Loucy (cell line): ENCODE data around the gene ITSN2.

Experiments
- H2AFZ ChIP-seq: fragments of 200-600 bp; sonication (generic); 2 replicates; pipeline ENCODE4 v1.6.0; 2016; ENCODE audit warnings: antibody characterized with exemption, mild to moderate bottlenecking, low read length, moderate library complexity
- H3F3A ChIP-seq: fragments of 200-600 bp; 2 replicates; pipeline ENCODE4 v1.6.0; 2016; ENCODE audit warnings: antibody characterized with exemption, low read depth, mild to moderate bottlenecking
- H3K27me3 ChIP-seq: fragments of 200-600 bp; sonication (generic); 2 replicates; pipeline ENCODE4 v1.6.1; 2014; ENCODE audit warnings: low read length, mild to moderate bottlenecking; ENCODE audit not compliant: insufficient read depth, poor library complexity, severe bottlenecking
- H3K36me3 ChIP-seq: fragments of 200-600 bp; sonication (generic); 2 replicates; pipeline ENCODE4 v1.6.1; 2016; ENCODE audit warnings: low read length; ENCODE audit not compliant: insufficient read depth
- H3K4me1 ChIP-seq: fragments of 200-600 bp; sonication (generic); 2 replicates; pipeline ENCODE4 v1.5.1; 2014; ENCODE audit warnings: low read length, mild to moderate bottlenecking; ENCODE audit not compliant: insufficient read depth, poor library complexity, severe bottlenecking
- H3K4me2 ChIP-seq: fragments of 200-600 bp; sonication (generic); 2 replicates; pipeline ENCODE4 v1.6.0; 2014; ENCODE audit warnings: antibody characterized with exemption, low read length, low read depth, mild to moderate bottlenecking; ENCODE audit not compliant: poor library complexity, severe bottlenecking
- H3K4me3 ChIP-seq: fragments of 200-600 bp; sonication (generic); 2 replicates; pipeline ENCODE4 v1.5.1; 2014; ENCODE audit warnings: low read length, mild to moderate bottlenecking, mixed read lengths; ENCODE audit not compliant: poor library complexity, severe bottlenecking
- H3K79me2 ChIP-seq: fragments of 200-600 bp; sonication (generic); 2 replicates; pipeline ENCODE4 v1.6.1; 2014; ENCODE audit warnings: low read length; ENCODE audit not compliant: insufficient read depth
- H3K9ac ChIP-seq: fragments of 200-600 bp; sonication (generic); 2 replicates; pipeline ENCODE4 v1.6.0; 2014; ENCODE audit warnings: mild to moderate bottlenecking, low read depth, low read length, moderate library complexity; ENCODE audit not compliant: poor library complexity, severe bottlenecking
- H3K9me2 ChIP-seq: fragments of 200-600 bp; sonication (generic); replicated peaks from 2 replicates; pipeline ENCODE4 v1.6.1; 2016; ENCODE audit warnings: low read depth, low read length, mixed read lengths
- H3K9me3 ChIP-seq: fragments of 200-600 bp; sonication (generic); 2 replicates; pipeline ENCODE4 v1.6.1; 2014; ENCODE audit warnings: mild to moderate bottlenecking, antibody characterized with exemption, low read length, low read depth; ENCODE audit not compliant: insufficient read depth
- H4K20me1 ChIP-seq: fragments of 200-600 bp; sonication (generic); 2 replicates; pipeline ENCODE4 v1.6.0; 2014; ENCODE audit warnings: antibody characterized with exemption, low read length, mild to moderate bottlenecking; ENCODE audit not compliant: insufficient read depth, poor library complexity, severe bottlenecking
- EZH2phosphoT487 ChIP-seq: fragments of 200-600 bp; IDR thresholded peaks from 2 replicates; pipeline ENCODE4 v1.6.1; 2018; ENCODE audit warnings: antibody characterized with exemption, mild to moderate bottlenecking, moderate library complexity, borderline replicate concordance
- TF ChIP-seq, protein P1 (sequence below): fragments of 200-600 bp; sonication (generic); conservative IDR thresholded peaks from 2 replicates; pipeline ENCODE4 v1.5.1; 2014; ENCODE audit warnings: mild to moderate bottlenecking, antibody characterized with exemption, low read length

Gene ITSN2

DNA sequence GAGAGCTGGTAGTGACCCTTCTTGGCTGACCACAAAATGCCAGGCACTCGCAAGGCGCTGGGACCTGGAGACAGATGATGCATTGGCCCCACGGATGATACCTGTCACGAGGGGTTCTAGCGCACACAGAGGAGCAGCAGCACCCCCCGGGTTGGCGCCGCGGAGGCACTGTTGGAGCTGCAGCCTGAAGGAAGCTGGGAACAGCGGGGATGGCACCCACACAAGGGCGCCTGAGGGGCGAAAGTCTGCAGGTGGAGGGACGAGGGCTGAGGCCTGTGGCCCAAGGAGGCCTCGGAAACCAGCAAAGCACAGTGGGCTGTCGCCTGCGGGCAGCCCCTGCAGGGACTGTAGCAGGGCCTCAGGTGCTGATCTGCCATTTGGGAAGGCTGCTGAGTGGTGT lies 151.8 kb downstream of the ITSN2 start:
- Histone ChIP-seq H4K20me1 (no peaks in the 10 kb centered on the region), H3K36me3 (peaks cover 38% of the 10 kb centered on the region; the same call in 1 of the 2 replicates), H3F3A (no peaks in the 10 kb centered on the region), H3K4me3 (no peak overlapping the region), H2AFZ (no peak overlapping the region), H3K79me2 (no peaks in the 10 kb centered on the region), H3K9me3 (no peaks in the 10 kb centered on the region), H3K4me2 (no peak overlapping the region), H3K4me1 (no peaks in the 10 kb centered on the region), H3K27me3 (no peaks in the 10 kb centered on the region), H3K9ac (no peak overlapping the region), H3K9me2 (no peaks in the 10 kb centered on the region)
- no peak for TF ChIP-seq EZH2phosphoT487
- TF ChIP-seq, protein P1, sequence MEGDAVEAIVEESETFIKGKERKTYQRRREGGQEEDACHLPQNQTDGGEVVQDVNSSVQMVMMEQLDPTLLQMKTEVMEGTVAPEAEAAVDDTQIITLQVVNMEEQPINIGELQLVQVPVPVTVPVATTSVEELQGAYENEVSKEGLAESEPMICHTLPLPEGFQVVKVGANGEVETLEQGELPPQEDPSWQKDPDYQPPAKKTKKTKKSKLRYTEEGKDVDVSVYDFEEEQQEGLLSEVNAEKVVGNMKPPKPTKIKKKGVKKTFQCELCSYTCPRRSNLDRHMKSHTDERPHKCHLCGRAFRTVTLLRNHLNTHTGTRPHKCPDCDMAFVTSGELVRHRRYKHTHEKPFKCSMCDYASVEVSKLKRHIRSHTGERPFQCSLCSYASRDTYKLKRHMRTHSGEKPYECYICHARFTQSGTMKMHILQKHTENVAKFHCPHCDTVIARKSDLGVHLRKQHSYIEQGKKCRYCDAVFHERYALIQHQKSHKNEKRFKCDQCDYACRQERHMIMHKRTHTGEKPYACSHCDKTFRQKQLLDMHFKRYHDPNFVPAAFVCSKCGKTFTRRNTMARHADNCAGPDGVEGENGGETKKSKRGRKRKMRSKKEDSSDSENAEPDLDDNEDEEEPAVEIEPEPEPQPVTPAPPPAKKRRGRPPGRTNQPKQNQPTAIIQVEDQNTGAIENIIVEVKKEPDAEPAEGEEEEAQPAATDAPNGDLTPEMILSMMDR = no peak

DNA sequence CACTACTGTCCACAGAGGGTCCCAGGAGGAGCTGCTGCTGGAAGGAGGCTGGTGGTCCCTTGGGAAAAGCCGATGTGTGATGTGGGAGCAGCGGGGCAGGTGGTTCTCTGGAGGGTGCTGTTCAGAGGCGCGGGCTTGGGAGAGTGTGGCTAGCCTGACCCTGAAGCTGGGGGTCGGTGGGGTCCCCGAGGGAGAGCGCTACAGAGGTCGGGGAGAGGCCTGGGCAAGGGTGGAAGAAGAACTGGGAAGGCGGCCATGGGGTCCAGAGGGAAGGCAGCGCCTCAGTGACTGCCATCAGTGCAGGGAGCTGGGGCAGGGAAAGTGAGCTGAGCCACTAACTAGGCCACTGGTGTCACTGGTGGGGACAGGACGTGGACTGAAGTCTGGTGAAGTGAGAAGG lies 153.0 kb downstream of the ITSN2 start:
- H3K9ac ChIP-seq = no peak overlapping the region
- H3F3A ChIP-seq = no peaks in the 10 kb centered on the region
- H3K4me3 ChIP-seq = no peak overlapping the region
- TF ChIP-seq EZH2phosphoT487 = no peak
- TF ChIP-seq, protein P1 = no peak
- no peaks in the 10 kb centered on the region for H4K20me1 ChIP-seq
- no peak overlapping the region for H2AFZ ChIP-seq
- no peaks in the 10 kb centered on the region for H3K27me3 ChIP-seq
- H3K79me2 ChIP-seq = no peaks in the 10 kb centered on the region
- H3K9me3 ChIP-seq = no peaks in the 10 kb centered on the region
- H3K4me2 ChIP-seq = no peak overlapping the region
- no peaks in the 10 kb centered on the region for H3K4me1 ChIP-seq
- H3K36me3 ChIP-seq = peaks cover 37% of the 10 kb centered on the region; the same call in 1 of the 2 replicates
- H3K9me2 ChIP-seq = no peaks in the 10 kb centered on the region

DNA sequence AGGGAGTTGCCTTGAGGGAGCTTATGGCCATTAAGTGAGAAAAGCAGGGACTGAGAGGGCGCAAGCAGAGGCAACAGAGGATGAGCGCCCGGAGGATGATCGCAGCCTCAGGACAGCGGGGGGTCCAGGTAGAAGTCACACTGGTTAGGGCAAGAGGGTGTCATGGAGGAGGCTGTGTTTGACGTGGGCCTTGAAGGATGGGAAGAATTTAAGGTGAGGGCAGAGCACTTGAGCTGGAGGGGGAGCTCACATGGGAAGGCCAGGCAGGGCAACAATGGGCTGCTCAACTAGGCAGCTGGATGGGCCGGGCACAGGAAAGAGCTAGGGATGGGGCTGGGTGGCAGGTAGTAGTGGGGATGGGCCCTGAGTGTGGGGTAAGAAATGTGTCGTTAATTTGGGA lies 153.6 kb downstream of the ITSN2 start:
- H3K79me2 ChIP-seq = no peaks in the 10 kb centered on the region
- H4K20me1 ChIP-seq = no peaks in the 10 kb centered on the region
- H2AFZ ChIP-seq = no peak overlapping the region
- no peaks in the 10 kb centered on the region for H3K4me1 ChIP-seq
- H3K9me2 ChIP-seq = no peaks in the 10 kb centered on the region
- peaks cover 30% of the 10 kb centered on the region; the same call in 1 of the 2 replicates for H3K36me3 ChIP-seq
- no peaks in the 10 kb centered on the region for H3K9me3 ChIP-seq
- H3K9ac ChIP-seq = no peak overlapping the region
- H3F3A ChIP-seq = no peaks in the 10 kb centered on the region
- no peak overlapping the region for H3K4me3 ChIP-seq
- no peaks in the 10 kb centered on the region for H3K27me3 ChIP-seq
- TF ChIP-seq, protein P1 = no peak
- no peak for TF ChIP-seq EZH2phosphoT487
- no peak overlapping the region for H3K4me2 ChIP-seq
